Prostate gland (tissue), 2 donors: Measurements from ENCODE around the gene RPS6KC1.

Experiments
- CTCF ChIP-seq, 4 experiments: fragments of 200-600 bp in 2 of 4; fragments of 450-650 bp in 2 of 4; sonication (generic) in 2 of 4; IDR thresholded peaks; 1 replicate in 3 of 4; 2 replicates in 1 of 4; pipeline ENCODE4 v1.5.1; 2016 to 2019; ENCODE audit warnings: antibody characterized with exemption in 4 of 4, mild to moderate bottlenecking in 2 of 4, moderate library complexity in 2 of 4
- POLR2A ChIP-seq: fragments of 450-650 bp; IDR thresholded peaks from one replicate; pipeline ENCODE4 v1.6.1; 2016; ENCODE audit warnings: antibody characterized with exemption, mild to moderate bottlenecking

GRCh38 chr1:213279410-213279809, 228.4 kb downstream of the RPS6KC1 start:
- TF ChIP-seq CTCF (IDR thresholded peaks at IDR 0.05) (no peak), POLR2A (no peak)
